HepG2 (cell line): ENCODE results near the gene NME7. TPM values are rescaled to one million over a fixed set of nuclear protein-coding genes. Genes with fewer than 3 reads are reported as not detected.
A peak's percentile ranks its signal among the peaks of the same experiment; 100 is the strongest.

Experiments
- ATAC-seq: fragments of 200-7000 bp; cut with Tn5 transposase; 3 replicates; pipeline ENCODE4 v1.9.1; 2020; ENCODE audit warnings: mild to moderate bottlenecking, moderate library complexity
- BruUV-seq: library from RNA; stranded (reverse); fragments of 400-500 nt; replicated peaks from 2 replicates; lab custom pipeline; 2021; lab: Mats Ljungman, UMichigan
- CTCF ChIA-PET: fragments of 300-600 bp; formaldehyde crosslinking; extraction: SDS; loops from one replicate; lab custom pipeline; 2021; ENCODE audit warnings: low total read pairs, inconsistent platforms, low intra/inter-chr PET ratio; lab: Yijun Ruan, JAX
- POLR2A ChIA-PET: fragments of 350-600 bp; sonication (Branson Sonifier 250); formaldehyde crosslinking; loops from one replicate; lab custom pipeline; 2020; ENCODE audit warnings: antibody characterized with exemption, inconsistent platforms; lab: Yijun Ruan, JAX
- DNase-seq: peaks from one replicate; pipeline ENCODE4 v3.0.0-alpha.2; 2015; ENCODE audit warnings: low spot score
- FAIRE-seq: peaks from 3 replicates; lab custom pipeline; 2011; peaks lifted over from hg19 to GRCh38; lab: Jason Lieb, UNC
- H2AFZ ChIP-seq: one replicate; pipeline ENCODE4 v1.6.1; 2011; ENCODE audit warnings: low read length, inconsistent platforms
- H3K27ac ChIP-seq: fragments of 300-600 bp; 3 replicates; pipeline ENCODE4 v1.8.0; 2011; ENCODE audit warnings: mixed run types, mild to moderate bottlenecking, mixed read lengths, low read length, inconsistent platforms; ENCODE audit not compliant: insufficient read depth; ENCODE audit errors: extremely low read length
- H3K27me3 ChIP-seq, 2 experiments: fragments of 200-600 bp in 1 of 2; 2 replicates in 1 of 2; 3 replicates in 1 of 2; pipeline versions ENCODE4 v1.6.0 to v1.8.0; 2011; ENCODE audit warnings: low read length in 2 of 2, mild to moderate bottlenecking in 2 of 2, moderate library complexity in 2 of 2, inconsistent platforms in 1 of 2; ENCODE audit not compliant: insufficient read depth in 2 of 2, control insufficient read depth in 1 of 2
- H3K36me3 ChIP-seq, 2 experiments: fragments of 200-600 bp in 1 of 2; replicated peaks in 1 of 2; 2 replicates in 1 of 2; 3 replicates in 1 of 2; pipeline versions ENCODE4 v1.5.1 to v1.8.0; 2011; ENCODE audit warnings: low read length in 2 of 2, inconsistent platforms in 1 of 2; ENCODE audit not compliant: insufficient read depth in 2 of 2, control insufficient read depth in 1 of 2
- H3K4me1 ChIP-seq: 2 replicates; pipeline ENCODE4 v1.5.1; 2012; ENCODE audit warnings: low read length, inconsistent platforms; ENCODE audit not compliant: insufficient read depth
- H3K4me2 ChIP-seq: 2 replicates; pipeline ENCODE4 v1.6.0; 2011; ENCODE audit warnings: low read depth, low read length, inconsistent platforms
- H3K4me3 ChIP-seq, 3 experiments: fragments of 200-600 bp in 1 of 3; sonication (generic), shearing (Covaris generic) in 1 of 3; replicated peaks in 1 of 3; 2 replicates each; pipeline ENCODE4 v1.5.1; 2011 to 2016; ENCODE audit warnings: low read length in 3 of 3, inconsistent platforms in 2 of 3, low read depth in 2 of 3, mild to moderate bottlenecking in 2 of 3, control low read depth in 1 of 3, mixed read lengths in 1 of 3; ENCODE audit not compliant: insufficient read depth in 1 of 3
- H3K79me2 ChIP-seq: one replicate; pipeline ENCODE4 v1.6.1; 2011; ENCODE audit warnings: low read length, inconsistent platforms; ENCODE audit not compliant: insufficient read depth
- H3K9ac ChIP-seq: 2 replicates; pipeline ENCODE4 v1.6.0; 2011; ENCODE audit warnings: mild to moderate bottlenecking, low read depth, low read length, inconsistent platforms; ENCODE audit not compliant: insufficient read depth
- H3K9me3 ChIP-seq: 2 replicates; pipeline ENCODE4 v1.5.1; 2012; ENCODE audit warnings: mild to moderate bottlenecking, low read length
- H4K20me1 ChIP-seq: 2 replicates; pipeline ENCODE4 v1.6.0; 2011; ENCODE audit warnings: inconsistent platforms, mild to moderate bottlenecking, low read length, moderate library complexity; ENCODE audit not compliant: insufficient read depth
- ARID3A ChIP-seq: IDR thresholded peaks from 2 replicates; pipeline ENCODE4 v1.6.1; 2012; ENCODE audit warnings: low read depth, low read length, improper control_type of control experiment
- ATF7 ChIP-seq, 2 experiments: fragments of 450-650 bp in 1 of 2; sonication (generic) in 1 of 2; formaldehyde crosslinking in 1 of 2; IDR thresholded peaks; 2 replicates each; pipeline versions ENCODE4 v1.4.0 to v1.6.1; 2016 to 2020; ENCODE audit warnings: antibody characterized with exemption in 1 of 2, mild to moderate bottlenecking in 1 of 2, missing genetic modification reagents in 1 of 2
- ATF7-NPFF ChIP-seq: sonication (generic); formaldehyde crosslinking; IDR thresholded peaks from 2 replicates; pipeline ENCODE4 v1.8.1; 2023; ENCODE audit warnings: mild to moderate bottlenecking, low read depth, missing genetic modification reagents, moderate library complexity
- HNRNPLL ChIP-seq: fragments of 200-400 bp; formaldehyde crosslinking; IDR thresholded peaks from 2 replicates; pipeline ENCODE4 v1.6.1; 2017; ENCODE audit warnings: mild to moderate bottlenecking, low read depth, low read length; ENCODE audit not compliant: poor library complexity, severe bottlenecking
- HNRNPUL1 ChIP-seq: fragments of 200-400 bp; formaldehyde crosslinking; IDR thresholded peaks from 2 replicates; pipeline ENCODE4 v1.6.1; 2017; ENCODE audit warnings: low read depth, mild to moderate bottlenecking, low read length, moderate library complexity
- PLSCR1 ChIP-seq: sonication (generic); formaldehyde crosslinking; IDR thresholded peaks from 2 replicates; pipeline ENCODE4 v1.5.0; 2020; ENCODE audit warnings: missing genetic modification reagents, mild to moderate bottlenecking, borderline replicate concordance
- RNF2 ChIP-seq: fragments of 450-650 bp; conservative IDR thresholded peaks from 2 replicates; pipeline ENCODE4 v1.6.1; 2016; ENCODE audit warnings: low read depth
- TBP ChIP-seq: sonication (generic); formaldehyde crosslinking; IDR thresholded peaks from 2 replicates; pipeline ENCODE4 v1.5.0; 2020; ENCODE audit warnings: missing genetic modification reagents
- ZMAT3 ChIP-seq: sonication (generic); formaldehyde crosslinking; conservative IDR thresholded peaks from 2 replicates; pipeline ENCODE4 v1.7.0; 2021; ENCODE audit warnings: missing genetic modification reagents
- ZNF224 ChIP-seq: sonication (generic); formaldehyde crosslinking; IDR thresholded peaks from 2 replicates; pipeline ENCODE4 v1.5.0; 2020; ENCODE audit warnings: mild to moderate bottlenecking, missing genetic modification reagents
- ZNF232 ChIP-seq: sonication (generic); formaldehyde crosslinking; IDR thresholded peaks from 2 replicates; pipeline ENCODE4 v1.4.0; 2020; ENCODE audit warnings: missing genetic modification reagents, borderline replicate concordance
- ZNF629 ChIP-seq: sonication (generic); formaldehyde crosslinking; conservative IDR thresholded peaks from 2 replicates; pipeline ENCODE4 v1.5.0; 2020; ENCODE audit warnings: missing genetic modification reagents
- ZNF75D ChIP-seq: sonication (generic); formaldehyde crosslinking; IDR thresholded peaks from 2 replicates; pipeline ENCODE4 v1.8.1; 2023; ENCODE audit warnings: missing genetic modification reagents, mild to moderate bottlenecking, borderline replicate concordance
- WGBS: methylation state at CpG from one replicate; pipeline ENCODE4 v1.1.6; 2017; ENCODE audit warnings: low lambda C conversion rate; 5-methylcytosine and 5-hydroxymethylcytosine counted together
- in situ Hi-C: cut with HindIII; loops from 2 replicates; pipeline ENCODE4 v1.10.0; 2017; ENCODE audit warnings: low pct_unique_long_range_greater_than_20kb; ENCODE audit not compliant: extremely low pct_ligation_motif_present
- intact Hi-C: fragments of 100-400 bp; cut with micrococcal nuclease; formaldehyde crosslinking; loops from one replicate; pipeline ENCODE4 v1.10.0; 2022; ENCODE audit not compliant: unreplicated experiment
- polyA plus RNA-seq, 8 experiments: library from polyadenylated mRNA; depleted of rRNA in 3 of 8; stranded (reverse) in 7 of 8; unstranded in 1 of 8; fragments of >200 nt; fragmentation: Illumina TruSeq in 4 of 8; extraction: Trizol in 4 of 8; gene quantifications; 2 replicates each; pipeline versions ENCODE4 v1.2.1 to v1.2.3, GENCODE V29; 2011 to 2016; ENCODE audit warnings: low read depth in 4 of 8, missing spikeins in 1 of 8, mixed read lengths in 1 of 8; ENCODE audit not compliant: insufficient read depth in 1 of 8
- total RNA-seq, 5 experiments: library from RNA; depleted of rRNA; stranded (reverse); fragments of >200 nt; fragmentation: Illumina TruSeq; extraction: Trizol; gene quantifications; 2 replicates each; pipeline ENCODE4 v1.2.3, GENCODE V29; 2016; ENCODE audit warnings: low read depth in 1 of 5

The NME7 gene
- total and polyA plus RNA-seq, 2 of the 13 experiments (the other 11 are each of a cell fraction or from before 2014, with no cell fraction given): 9.4 to 22.5 TPM

GRCh38 chr1:169087876-169088275, 279.7 kb downstream of the NME7 start:
- Histone ChIP-seq H3K27ac (no peak overlapping the region), H3K9me3 (no peaks in the 10 kb centered on the region), H3K36me3 (no peaks in the 10 kb centered on the region), H3K27me3 (no peaks in the 10 kb centered on the region; a peak in 1 of 5 replicates), H3K4me3 (no peak overlapping the region), H3K4me2 (0 out of 2 replicates have a peak overlapping the region, but pooled peaks have one; percentile 30), H3K9ac (no peak overlapping the region), H2AFZ (no peak overlapping the region), H4K20me1 (no peaks in the 10 kb centered on the region), H3K4me1 (peaks cover 40% of the 10 kb centered on the region), H3K79me2 (no peaks in the 10 kb centered on the region)
- TF ChIP-seq ARID3A: no peak
- peak; percentile 89 for TF ChIP-seq ATF7 (IDR thresholded peaks at IDR 0.05)
- no peak for TF ChIP-seq ATF7 (CRISPR knock-in tag; IDR thresholded peaks at IDR 0.05)
- no peak for TF ChIP-seq HNRNPUL1
- TF ChIP-seq PLSCR1 (CRISPR knock-in tag): no peak
- TF ChIP-seq ATF7-NPFF (CRISPR knock-in tag): no peak
- TF ChIP-seq ZNF75D: no peak
- peak; percentile 78 for TF ChIP-seq ZNF629 (CRISPR knock-in tag)
- TF ChIP-seq ZMAT3 (CRISPR knock-in tag): no peak
- TF ChIP-seq TBP (CRISPR knock-in tag): no peak
- no peak for TF ChIP-seq ZNF232 (CRISPR knock-in tag)
- no peak for TF ChIP-seq RNF2
- no peak for TF ChIP-seq HNRNPLL
- no peak for TF ChIP-seq ZNF224 (CRISPR knock-in tag)
- POLR2A ChIA-PET: interaction anchor here (1.0 kb wide), 1 partner anchor 18 kb away, joined by 4 read pairs; no protein-coding TSS in a partner anchor
- CTCF ChIA-PET: no interaction called here
- 73% methylated on average over 4 of the region's 4 CpGs for WGBS
- in situ Hi-C loops (no loop called here), intact Hi-C loops (loop anchor here (2.0 kb wide), 1 partner anchor 13 kb away; no protein-coding TSS in a partner anchor)
- FAIRE-seq (no peak), DNase-seq (no peak), ATAC-seq (peak; percentile 9; the same call in 1 of the 3 replicates)
- no TSS peak for BruUV-seq
